ENCODE data around the gene ADAM10.

ADAM10 gene

DNA sequence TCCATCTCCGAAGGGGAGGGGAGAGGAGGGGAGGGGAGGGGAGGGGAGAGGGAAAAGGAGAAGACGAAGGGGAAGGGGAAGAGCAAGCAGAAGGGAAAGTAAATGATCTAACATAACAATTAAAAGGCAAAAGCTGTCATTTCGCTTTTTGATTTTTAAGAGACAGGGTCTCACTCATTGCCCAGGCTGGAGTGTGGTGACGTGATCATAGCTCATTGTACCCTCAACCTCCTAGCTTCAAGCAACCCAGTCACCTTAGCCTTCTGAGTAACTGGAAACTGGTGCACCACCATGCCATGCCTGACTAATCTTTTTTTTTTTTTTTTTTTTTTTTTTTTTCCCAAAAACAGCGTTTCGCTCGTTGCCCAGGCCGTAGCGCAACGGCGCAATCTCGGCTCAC is 22.6 kb downstream of the ADAM10 start:
- FAIRE-seq (no peak), DNase-seq (ENCODE audit: insufficient read length, low spot score) (no peak)

GRCh38 chr15:58724466-58724865 is 25.0 kb downstream of the ADAM10 start:
- no peak for DNase-seq (ENCODE audit: insufficient read length, low spot score)
- no peak for FAIRE-seq

GRCh38 chr15:58717357-58717756 is 32.1 kb downstream of the ADAM10 start:
- FAIRE-seq (no peak), DNase-seq (ENCODE audit: insufficient read length, low spot score) (no peak)

- FAIRE-seq = no peak
- no peak for DNase-seq (ENCODE audit: insufficient read length, low spot score)
Observed at GRCh38 chr15:58716027-58716426, 33.5 kb downstream of the ADAM10 start.

DNA sequence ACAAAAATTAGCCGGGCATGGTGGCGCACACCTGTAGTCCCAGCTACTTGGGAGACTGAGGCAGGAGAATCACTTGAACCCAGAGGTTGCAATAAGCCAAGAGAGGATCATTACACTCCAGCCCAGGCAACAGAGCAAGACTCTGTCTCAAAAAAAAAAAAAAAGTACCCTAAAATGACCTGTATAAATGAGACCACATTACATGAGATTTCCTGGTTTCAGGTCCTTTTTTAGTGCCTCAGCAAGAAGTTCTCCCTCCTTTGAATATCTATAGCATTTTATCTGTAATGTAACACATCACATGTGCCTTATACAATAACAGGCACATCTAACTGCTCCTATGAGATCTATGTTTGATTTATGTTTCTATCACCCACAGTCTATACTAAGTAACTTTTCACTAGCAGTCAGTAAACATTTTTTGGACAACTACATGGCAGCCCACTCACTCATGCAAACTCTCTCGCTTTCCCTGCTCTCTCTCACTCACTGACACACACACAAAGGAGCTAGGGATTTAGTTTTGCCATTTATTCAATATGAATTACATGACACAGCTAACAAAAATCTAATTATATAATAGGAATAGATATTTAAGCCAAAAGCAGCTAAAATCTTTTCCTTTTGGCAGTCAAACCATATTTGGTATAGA is 34.1 kb downstream of the ADAM10 start:
- FAIRE-seq = no peak
- no peak for DNase-seq (ENCODE audit: insufficient read length, low spot score)

GRCh38 chr15:58710701-58711100 is 38.8 kb downstream of the ADAM10 start:
- no peak for DNase-seq (ENCODE audit: insufficient read length, low spot score)
- no peak for FAIRE-seq

DNA sequence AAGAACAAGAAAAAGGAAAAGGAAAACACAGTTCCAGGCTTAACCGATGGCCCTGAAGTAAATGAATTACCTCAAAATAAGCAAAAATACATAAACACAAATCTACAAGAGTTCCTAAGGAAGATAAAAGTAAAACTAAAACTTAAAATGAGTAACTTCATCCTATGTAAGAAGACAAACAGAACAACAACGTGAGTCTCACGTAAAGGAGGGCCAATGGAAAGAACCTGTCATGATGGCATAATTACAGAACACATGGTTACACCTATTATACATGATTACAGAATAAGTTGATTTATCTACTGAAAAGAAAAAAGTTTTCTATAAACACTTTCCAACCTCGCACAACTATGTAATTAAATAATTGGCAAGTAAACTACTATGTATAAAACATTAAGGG is 42.1 kb downstream of the ADAM10 start:
- DNase-seq (ENCODE audit: insufficient read length, low spot score) = no peak
- FAIRE-seq = no peak

DNA sequence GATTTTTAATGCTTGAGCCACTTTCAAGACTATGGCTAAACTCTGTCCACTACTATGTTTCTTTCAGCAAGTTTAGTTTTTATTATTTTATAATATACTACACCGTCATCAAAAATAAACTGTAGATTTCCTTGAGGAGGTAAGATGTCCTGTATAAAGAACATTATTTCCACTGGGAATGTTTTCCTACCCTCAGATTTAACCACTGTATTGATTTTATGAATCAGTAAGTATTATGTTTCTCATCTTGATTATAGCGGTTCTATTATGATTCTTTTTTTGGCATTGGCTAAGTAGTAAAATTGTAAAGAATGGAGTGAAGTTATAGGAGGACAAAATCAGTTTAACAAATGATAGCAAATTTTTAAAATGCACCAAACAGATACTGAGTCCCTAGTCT is 44.4 kb downstream of the ADAM10 start:
- FAIRE-seq (no peak), DNase-seq (ENCODE audit: insufficient read length, low spot score) (no peak)

DNA sequence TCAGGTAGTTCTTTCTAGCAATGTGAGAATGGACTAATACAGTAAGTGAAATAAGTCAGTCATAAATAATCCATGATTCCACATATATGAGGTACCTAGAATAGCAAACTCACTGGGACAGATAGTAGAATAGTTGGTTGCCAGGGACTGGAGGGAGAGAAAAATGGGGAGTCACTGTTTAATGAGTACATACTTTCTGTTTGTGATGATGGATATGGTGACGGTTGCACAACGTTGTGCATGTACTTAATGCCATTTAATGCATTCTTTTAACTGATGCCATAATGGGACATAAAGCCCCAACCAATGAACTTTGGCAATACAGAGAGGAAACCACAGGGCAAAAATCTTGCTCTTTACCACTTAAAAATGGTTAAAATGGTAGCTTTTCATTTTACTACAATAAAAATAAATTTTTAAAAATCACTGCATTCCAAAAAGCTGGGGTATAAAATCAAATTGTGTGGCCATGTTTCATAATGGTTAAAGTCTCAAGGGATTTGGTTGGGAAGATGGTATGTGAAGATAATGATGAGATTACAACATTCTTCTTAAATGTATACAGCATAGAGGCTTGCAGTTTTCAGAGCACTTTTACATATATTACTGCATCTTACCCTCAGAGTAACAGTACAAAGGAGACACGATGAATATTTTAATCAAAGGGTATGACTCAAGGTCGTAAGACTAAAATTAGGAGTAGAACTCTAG is 45.2 kb downstream of the ADAM10 start:
- FAIRE-seq = no peak
- no peak for DNase-seq (ENCODE audit: insufficient read length, low spot score)

DNA sequence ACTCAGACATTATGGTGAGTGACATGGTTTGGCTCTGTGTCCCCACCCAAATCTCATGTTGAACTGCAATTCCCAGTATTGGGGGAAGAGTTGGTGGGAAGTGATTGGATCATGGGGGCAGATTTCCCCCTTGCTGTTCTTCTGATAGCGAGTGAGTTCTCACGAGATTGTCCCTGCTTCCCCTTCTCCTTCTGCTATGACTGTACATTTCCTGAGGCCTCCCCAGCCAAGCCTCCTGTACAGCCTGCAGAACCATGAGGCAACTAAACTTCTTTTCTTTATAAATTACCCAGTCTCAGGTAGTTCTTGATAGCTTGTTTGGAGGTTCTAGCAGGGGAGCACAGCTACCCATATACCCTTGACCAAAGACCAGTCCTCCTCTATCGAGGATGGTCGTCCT is 45.9 kb downstream of the ADAM10 start:
- FAIRE-seq (no peak), DNase-seq (ENCODE audit: insufficient read length, low spot score) (no peak)

GRCh38 chr15:58702233-58702632 is 47.3 kb downstream of the ADAM10 start:
- no peak for DNase-seq (ENCODE audit: insufficient read length, low spot score)

DNA sequence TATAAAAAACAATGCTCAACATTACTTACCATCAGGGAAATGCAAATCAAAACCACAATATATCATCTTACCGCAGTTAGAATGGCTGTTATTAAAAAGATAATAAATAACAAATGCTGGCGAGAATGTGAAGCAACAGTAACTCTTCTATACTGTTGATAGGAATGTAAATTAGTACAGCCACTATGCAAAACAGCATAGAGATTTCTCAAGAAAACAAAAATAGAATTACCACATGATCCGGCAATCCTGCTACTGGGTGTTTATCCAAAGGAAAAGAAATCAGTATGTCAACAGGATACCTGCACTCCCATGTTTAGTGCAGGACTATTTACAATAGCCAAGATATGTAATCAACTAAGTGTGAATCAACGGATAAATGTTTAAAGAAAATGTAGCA is 48.1 kb downstream of the ADAM10 start:
- DNase-seq (ENCODE audit: insufficient read length, low spot score) (no peak), FAIRE-seq (no peak)

More at GRCh38 chr15:58702233-58702632, 47.3 kb downstream of the ADAM10 start:
- no peak for FAIRE-seq

GRCh38 chr15:58699769-58700168 is 49.7 kb downstream of the ADAM10 start:
- FAIRE-seq (no peak), DNase-seq (ENCODE audit: insufficient read length, low spot score) (no peak)

DNA sequence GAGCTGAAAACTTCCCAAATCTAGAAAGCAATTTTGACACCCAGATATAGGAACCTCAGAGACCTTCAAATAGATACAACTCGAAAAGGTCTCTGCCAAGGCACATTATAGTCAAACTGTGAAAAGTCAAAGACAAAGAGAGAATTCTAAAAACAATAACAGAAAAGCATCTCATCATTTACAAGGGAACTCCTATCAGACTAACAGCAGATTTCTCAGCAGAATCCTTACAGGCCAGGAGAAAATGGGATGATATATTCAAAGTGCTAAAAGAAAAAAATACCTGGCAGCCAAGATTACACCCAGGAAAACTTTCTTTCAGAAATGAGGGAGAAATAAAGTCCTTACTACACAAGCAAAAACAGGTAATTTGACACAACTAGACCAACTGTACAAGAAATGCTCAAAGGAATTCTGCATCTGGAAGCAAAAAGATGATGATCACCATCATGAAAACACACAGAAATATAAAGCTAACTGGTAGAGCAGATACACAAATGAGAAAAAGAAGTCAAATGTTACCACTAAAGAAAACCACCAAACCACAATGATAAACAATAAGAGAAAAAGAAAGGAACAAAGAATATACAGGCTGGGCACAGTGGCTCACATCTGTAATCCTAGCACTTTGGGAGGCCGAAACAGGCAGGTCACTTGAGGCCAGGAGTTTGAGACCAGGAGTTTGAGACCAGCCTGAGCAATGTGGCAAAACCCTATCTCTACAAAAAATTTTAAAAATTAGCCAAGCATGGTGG is 50.4 kb downstream of the ADAM10 start:
- DNase-seq (ENCODE audit: insufficient read length, low spot score) = no peak
- no peak for FAIRE-seq

GRCh38 chr15:58697220-58697619 is 52.3 kb downstream of the ADAM10 start:
- FAIRE-seq = no peak

DNA sequence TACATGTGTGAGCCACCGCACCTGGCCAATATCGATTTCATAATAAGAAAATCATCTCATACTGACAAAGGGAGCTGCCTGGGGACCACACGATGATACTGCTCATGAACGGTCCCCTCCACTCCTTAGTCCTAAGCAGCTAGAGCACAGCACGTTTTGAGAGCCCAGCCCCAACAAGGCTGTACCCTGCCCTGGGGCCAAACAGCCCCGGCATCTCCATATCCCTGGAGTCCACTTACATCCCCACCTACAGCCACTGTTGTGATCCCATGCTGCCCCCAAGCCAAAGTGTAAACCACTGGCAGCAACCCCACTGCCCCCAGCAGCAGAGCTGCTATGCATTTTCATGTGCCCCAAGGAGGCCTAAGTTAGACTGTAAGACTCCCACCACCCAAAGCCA is 52.8 kb downstream of the ADAM10 start:
- DNase-seq (ENCODE audit: insufficient read length, low spot score) (no peak), FAIRE-seq (no peak)

More at GRCh38 chr15:58697220-58697619, 52.3 kb downstream of the ADAM10 start:
- no peak for DNase-seq (ENCODE audit: insufficient read length, low spot score)

GRCh38 chr15:58694641-58695398 is 54.7 kb downstream of the ADAM10 start:
- FAIRE-seq (no peak), DNase-seq (ENCODE audit: insufficient read length, low spot score) (no peak)

DNA sequence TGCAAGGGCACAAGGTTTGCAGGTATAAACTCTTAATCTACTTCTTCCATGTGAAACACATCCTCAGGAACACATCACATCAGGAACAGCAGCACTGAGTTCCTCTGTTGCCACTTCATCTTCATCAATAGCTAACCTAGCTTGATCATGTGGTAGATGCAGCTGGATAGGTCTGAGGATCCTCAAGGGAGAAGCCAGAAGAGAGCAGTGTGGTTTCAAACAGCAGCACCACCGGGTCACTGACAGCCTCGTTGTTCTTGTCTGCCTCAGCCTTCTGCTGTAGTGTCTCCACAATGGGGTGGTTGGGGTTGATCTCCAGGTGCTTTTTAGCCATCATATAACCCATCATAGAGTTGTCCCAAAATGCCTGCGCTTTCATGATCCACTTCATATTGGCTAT is 58.8 kb downstream of the ADAM10 start:
- FAIRE-seq (no peak), DNase-seq (ENCODE audit: insufficient read length, low spot score) (no peak)

GRCh38 chr15:58689646-58690045 is 59.9 kb downstream of the ADAM10 start:
- FAIRE-seq (no peak), DNase-seq (ENCODE audit: insufficient read length, low spot score) (no peak)

- no peak for FAIRE-seq
- no peak for DNase-seq (ENCODE audit: insufficient read length, low spot score)
Observed at GRCh38 chr15:58686286-58686685, 63.2 kb downstream of the ADAM10 start.

GRCh38 chr15:58684751-58685150 is 64.8 kb downstream of the ADAM10 start:
- FAIRE-seq (no peak), DNase-seq (ENCODE audit: insufficient read length, low spot score) (no peak)
